CD14-positive monocyte (primary cell): Measurements from ENCODE around the gene PDGFD. TPM values are rescaled to one million over a fixed set of nuclear protein-coding genes. Genes with fewer than 3 reads are reported as not detected.

Experiments used
- DNase-seq, 3 donors: peaks; one replicate each; pipeline ENCODE4 v3.0.0-alpha.2; 2011 to 2022
- H2AFZ ChIP-seq: 2 replicates; pipeline ENCODE4 v1.6.0; 2012; ENCODE audit warnings: mild to moderate bottlenecking, low read depth, low read length, inconsistent platforms; ENCODE audit not compliant: insufficient read depth, poor library complexity, severe bottlenecking
- H3K27ac ChIP-seq, 2 donors: 1 replicate in 1 of 2; 2 replicates in 1 of 2; pipeline ENCODE4 v1.5.1; 2012 to 2013; ENCODE audit warnings: low read length in 2 of 2, control low read depth in 1 of 2, inconsistent platforms in 1 of 2, low read depth in 1 of 2, mild to moderate bottlenecking in 1 of 2
- H3K27me3 ChIP-seq, 2 donors: one replicate each; pipeline versions ENCODE4 v1.6.0 to v1.6.1; 2011 to 2013; ENCODE audit warnings: low read length in 2 of 2; ENCODE audit not compliant: control insufficient read depth in 2 of 2, insufficient read depth in 2 of 2
- H3K36me3 ChIP-seq, 2 donors: replicated peaks in 1 of 2; 1 replicate in 1 of 2; 2 replicates in 1 of 2; pipeline versions ENCODE4 v1.5.1 to v1.6.1; 2012 to 2013; ENCODE audit warnings: low read length in 2 of 2, control low read depth in 1 of 2, inconsistent platforms in 1 of 2, mild to moderate bottlenecking in 1 of 2; ENCODE audit not compliant: insufficient read depth in 2 of 2, control insufficient read depth in 1 of 2
- H3K4me1 ChIP-seq, 2 donors: 1 replicate in 1 of 2; 2 replicates in 1 of 2; pipeline versions ENCODE4 v1.5.1 to v1.6.1; 2012 to 2013; ENCODE audit warnings: low read length in 2 of 2, control low read depth in 1 of 2, inconsistent platforms in 1 of 2, mild to moderate bottlenecking in 1 of 2, moderate library complexity in 1 of 2; ENCODE audit not compliant: insufficient read depth in 2 of 2, control insufficient read depth in 1 of 2
- H3K4me2 ChIP-seq: replicated peaks from 2 replicates; pipeline ENCODE3; 2012; ENCODE audit warnings: low read length, moderate library complexity, mild to moderate bottlenecking; ENCODE audit not compliant: poor library complexity, severe bottlenecking; ENCODE audit errors: extremely low read depth
- H3K4me3 ChIP-seq, 3 experiments: fragments of 200-600 bp in 1 of 3; sonication (generic) in 1 of 3; replicated peaks in 1 of 3; 1 replicate in 2 of 3; 2 replicates in 1 of 3; pipeline ENCODE4 v1.5.1; 2011 to 2013; ENCODE audit warnings: low read length in 3 of 3, mild to moderate bottlenecking in 3 of 3, control low read depth in 2 of 3, low read depth in 2 of 3, inconsistent platforms in 1 of 3, moderate library complexity in 1 of 3
- H3K79me2 ChIP-seq: 2 replicates; pipeline ENCODE4 v1.6.0; 2012; ENCODE audit warnings: mild to moderate bottlenecking, control low read depth, inconsistent platforms, low read length, moderate library complexity; ENCODE audit not compliant: insufficient read depth
- H3K9ac ChIP-seq: 2 replicates; pipeline ENCODE4 v1.6.0; 2017; ENCODE audit warnings: low read length, mild to moderate bottlenecking; ENCODE audit not compliant: insufficient read depth, poor library complexity, severe bottlenecking
- H3K9me3 ChIP-seq, 2 donors: replicated peaks in 1 of 2; 1 replicate in 1 of 2; 2 replicates in 1 of 2; pipeline versions ENCODE4 v1.5.1 to v1.6.1; 2012 to 2013; ENCODE audit warnings: low read length in 2 of 2, control low read depth in 1 of 2; ENCODE audit not compliant: control insufficient read depth in 1 of 2, insufficient read depth in 1 of 2
- H4K20me1 ChIP-seq: 2 replicates; pipeline ENCODE4 v1.6.0; 2012; ENCODE audit warnings: mild to moderate bottlenecking, low read length, control low read depth, moderate library complexity; ENCODE audit not compliant: insufficient read depth
- H3K27ac Mint-ChIP-seq, 7 donors: one replicate each; pipeline ENCODE4 v1.8.0; 2020; ENCODE audit warnings: mild to moderate bottlenecking in 7 of 7, mixed read lengths in 7 of 7, moderate library complexity in 6 of 7, inconsistent platforms in 2 of 7
- H3K27me3 Mint-ChIP-seq, 3 donors: one replicate each; pipeline ENCODE4 v1.8.0; 2021 to 2022; ENCODE audit warnings: low read depth in 3 of 3, mild to moderate bottlenecking in 3 of 3, mixed read lengths in 3 of 3, moderate library complexity in 3 of 3, inconsistent platforms in 1 of 3
- H3K36me3 Mint-ChIP-seq, 2 donors: one replicate each; pipeline ENCODE4 v1.8.0; 2020; ENCODE audit warnings: mixed read lengths in 2 of 2, inconsistent platforms in 1 of 2, mild to moderate bottlenecking in 1 of 2
- H3K4me1 Mint-ChIP-seq: one replicate; pipeline ENCODE4 v1.8.0; 2020; ENCODE audit warnings: mild to moderate bottlenecking, mixed read lengths
- H3K4me3 Mint-ChIP-seq, 2 donors: one replicate each; pipeline ENCODE4 v1.8.0; 2020; ENCODE audit warnings: mild to moderate bottlenecking in 2 of 2, mixed read lengths in 2 of 2, moderate library complexity in 1 of 2
- H3K9me3 Mint-ChIP-seq, 7 donors: one replicate each; pipeline ENCODE4 v1.8.0; 2020 to 2022; ENCODE audit warnings: mixed read lengths in 7 of 7, mild to moderate bottlenecking in 6 of 7, moderate library complexity in 6 of 7, inconsistent platforms in 2 of 7
- CTCF ChIP-seq: fragments of 200-600 bp; IDR thresholded peaks from one replicate; pipeline ENCODE4 v1.8.0; 2022; ENCODE audit warnings: antibody characterized with exemption, mild to moderate bottlenecking
- WGBS: methylation state at CpG from one replicate; pipeline ENCODE4 v1.1.5; 2013; ENCODE audit warnings: missing lambda C conversion rate; ENCODE audit not compliant: insufficient coverage; 5-methylcytosine and 5-hydroxymethylcytosine counted together
- intact Hi-C, 2 donors: fragments of 100-400 bp; cut with micrococcal nuclease; formaldehyde crosslinking; loops; one replicate each; pipeline versions ENCODE4 v1.15.0 to v1.15.1; 2023
- polyA plus RNA-seq, 3 donors: library from polyadenylated mRNA; depleted of rRNA in 1 of 3; unstranded in 2 of 3; stranded (reverse) in 1 of 3; fragments of 300-500 nt in 2 of 3; fragments of >200 nt in 1 of 3; fragmentation: Illumina TruSeq in 2 of 3; gene quantifications; 1 replicate in 2 of 3; 2 replicates in 1 of 3; pipeline ENCODE4 v1.2.3, GENCODE V29; 2012 to 2021

The PDGFD gene
- polyA plus RNA-seq, 3 donors, result 0.05 to 0.15 TPM; not detected in 1

GRCh38 chr11:104130161-104130560, 33.8 kb downstream of the PDGFD start:
- Histone ChIP-seq H3K4me2 (no peak overlapping the region), H3K9me3 (no peaks in the 10 kb centered on the region), H3K4me1 (no peaks in the 10 kb centered on the region), H2AFZ (no peak overlapping the region), H4K20me1 (no peaks in the 10 kb centered on the region), H3K4me3 (no peak overlapping the region), H3K36me3 (no peaks in the 10 kb centered on the region), H3K27ac (no peak overlapping the region), H3K27me3 (no peaks in the 10 kb centered on the region), H3K9ac (no peak overlapping the region), H3K79me2 (no peaks in the 10 kb centered on the region)
- Mint-ChIP-seq H3K36me3 (no peaks in the 10 kb centered on the region), H3K4me1 (no peaks in the 10 kb centered on the region), H3K27ac (no peak overlapping the region), H3K9me3 (peaks cover 0 to 2% (median 0%) of the 10 kb centered on the region in 7 donors), H3K4me3 (no peak overlapping the region), H3K27me3 (no peaks in the 10 kb centered on the region)
- TF ChIP-seq CTCF, result no peak
- no CpG with 5 or more reads among the region's 1 CpG for WGBS
- intact Hi-C loops, result loop anchor here in 1 of 2 donors (10.0 kb wide), 1 partner anchor 1525 kb away; no protein-coding TSS in a partner anchor
- DNase-seq, result no peak

- TF ChIP-seq CTCF, result no peak
- no peak overlapping the region for H3K4me3 ChIP-seq
- H3K27me3 Mint-ChIP-seq, result no peaks in the 10 kb centered on the region
Observed at GRCh38 chr11:104129145-104129544, 34.8 kb downstream of the PDGFD start.

More at GRCh38 chr11:104129145-104129544, 34.8 kb downstream of the PDGFD start:
- intact Hi-C loops, result no loop called here
- DNase-seq, result no peak
- no peak overlapping the region for H3K27ac Mint-ChIP-seq
- no CpG with 5 or more reads among the region's 3 CpGs for WGBS
- no peaks in the 10 kb centered on the region for H3K27me3 ChIP-seq
- H3K27ac ChIP-seq, result no peak overlapping the region
- H3K4me1 Mint-ChIP-seq, result no peaks in the 10 kb centered on the region
- H3K9me3 Mint-ChIP-seq, result peaks cover 0 to 2% (median 0%) of the 10 kb centered on the region in 7 donors
- H3K36me3 ChIP-seq, result no peaks in the 10 kb centered on the region
- H3K79me2 ChIP-seq, result no peaks in the 10 kb centered on the region
- no peaks in the 10 kb centered on the region for H3K9me3 ChIP-seq
- no peaks in the 10 kb centered on the region for H3K36me3 Mint-ChIP-seq
- H3K4me2 ChIP-seq, result no peak overlapping the region
- no peaks in the 10 kb centered on the region for H3K4me1 ChIP-seq
- H2AFZ ChIP-seq, result no peak overlapping the region
- no peak overlapping the region for H3K4me3 Mint-ChIP-seq
- no peak overlapping the region for H3K9ac ChIP-seq
- no peaks in the 10 kb centered on the region for H4K20me1 ChIP-seq
